Measurements from ENCODE around the gene ZBTB11. TPM values are rescaled to one million over a fixed set of nuclear protein-coding genes. Genes with fewer than 3 reads are reported as not detected.
A peak's percentile ranks its signal among the peaks of the same experiment; 100 is the strongest.
"Not testable (repeated sequence)": the region's sequence is repeated elsewhere in the genome, so short reads cannot be mapped to it uniquely, and the experiment has no call there.

ZBTB11 gene
- total and polyA plus RNA-seq, 11 donors: 4.6 to 12.9 (median 9.8) TPM

DNA sequence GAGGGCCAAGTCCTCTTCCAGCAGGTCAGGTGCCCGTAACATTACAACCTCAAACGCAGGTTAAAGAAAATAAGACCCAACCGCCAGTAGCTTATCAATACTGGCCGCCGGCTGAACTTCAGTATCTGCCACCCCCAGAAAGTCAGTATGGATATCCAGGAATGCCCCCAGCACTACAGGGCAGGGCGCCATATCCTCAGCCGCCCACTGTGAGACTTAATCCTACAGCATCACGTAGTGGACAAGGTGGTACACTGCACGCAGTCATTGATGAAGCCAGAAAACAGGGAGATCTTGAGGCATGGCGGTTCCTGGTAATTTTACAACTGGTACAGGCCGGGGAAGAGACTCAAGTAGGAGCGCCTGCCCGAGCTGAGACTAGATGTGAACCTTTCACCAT, 16.6 kb upstream of the ZBTB11 start:
- peak in 2 of 5 donors; percentile 20 to 39 for DNase-seq

GRCh38 chr3:101691685-101692671, 15.0 kb upstream of the ZBTB11 start:
- not testable (repeated sequence) for H3K27ac ChIP-seq, ATAC-seq
- peaks cover 0 to 25% (median 4%) of the 10 kb centered on the region in 12 donors for H3K4me1 ChIP-seq

More for the DNA sequence above, 16.6 kb upstream of the ZBTB11 start:
- intact Hi-C loops (cut with DNase I): loop anchor here in 4 of 10 donors (10.0 kb wide), 2 partner anchors 531 to 841 kb away; no protein-coding TSS in a partner anchor
- H3K36me3 ChIP-seq, H3K9me3 ChIP-seq, H3K27ac ChIP-seq, H3K4me3 ChIP-seq, H3K27me3 ChIP-seq: not testable (repeated sequence)
- H3K4me1 ChIP-seq: peaks cover 0 to 18% (median 0%) of the 10 kb centered on the region in 12 donors
- 54 to 74% (median 65%) methylated on average over 13 of the region's 13 CpGs for WGBS, 4 donors
- TF ChIP-seq, protein P1, sequence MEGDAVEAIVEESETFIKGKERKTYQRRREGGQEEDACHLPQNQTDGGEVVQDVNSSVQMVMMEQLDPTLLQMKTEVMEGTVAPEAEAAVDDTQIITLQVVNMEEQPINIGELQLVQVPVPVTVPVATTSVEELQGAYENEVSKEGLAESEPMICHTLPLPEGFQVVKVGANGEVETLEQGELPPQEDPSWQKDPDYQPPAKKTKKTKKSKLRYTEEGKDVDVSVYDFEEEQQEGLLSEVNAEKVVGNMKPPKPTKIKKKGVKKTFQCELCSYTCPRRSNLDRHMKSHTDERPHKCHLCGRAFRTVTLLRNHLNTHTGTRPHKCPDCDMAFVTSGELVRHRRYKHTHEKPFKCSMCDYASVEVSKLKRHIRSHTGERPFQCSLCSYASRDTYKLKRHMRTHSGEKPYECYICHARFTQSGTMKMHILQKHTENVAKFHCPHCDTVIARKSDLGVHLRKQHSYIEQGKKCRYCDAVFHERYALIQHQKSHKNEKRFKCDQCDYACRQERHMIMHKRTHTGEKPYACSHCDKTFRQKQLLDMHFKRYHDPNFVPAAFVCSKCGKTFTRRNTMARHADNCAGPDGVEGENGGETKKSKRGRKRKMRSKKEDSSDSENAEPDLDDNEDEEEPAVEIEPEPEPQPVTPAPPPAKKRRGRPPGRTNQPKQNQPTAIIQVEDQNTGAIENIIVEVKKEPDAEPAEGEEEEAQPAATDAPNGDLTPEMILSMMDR (IDR thresholded peaks at IDR 0.05): peak in 9 of 12 donors; percentile 23 to 56 (median 39)
- peak in 3 of 4 donors; percentile 56 to 78 (median 73) for ATAC-seq

DNA sequence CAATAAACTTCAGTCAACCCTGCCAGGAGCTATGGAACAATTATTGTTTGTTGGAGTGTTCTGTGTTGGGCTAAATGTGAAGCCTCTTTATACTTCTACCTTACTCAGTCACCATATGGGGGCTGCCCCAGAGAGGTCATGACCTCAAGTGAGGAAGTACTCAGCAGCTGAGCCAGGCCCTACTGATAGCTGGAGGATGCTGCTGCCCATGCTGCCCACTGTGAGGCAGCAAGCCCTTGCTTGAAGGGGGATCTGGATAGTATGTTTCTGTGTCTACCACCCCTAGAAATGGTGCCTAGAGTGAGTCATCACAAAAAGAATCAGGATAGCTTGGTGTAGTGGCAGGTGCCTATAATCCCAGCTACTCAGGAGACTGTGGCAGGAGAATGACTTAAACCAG, 14.0 kb upstream of the ZBTB11 start:
- ATAC-seq (no peak), DNase-seq (no peak)
- H3K36me3 ChIP-seq: no peaks in the 10 kb centered on the region
- no peak overlapping the region for H3K27ac ChIP-seq
- intact Hi-C loops (cut with DNase I): loop anchor here in 4 of 10 donors (10.0 kb wide), 2 partner anchors 534 to 844 kb away; no protein-coding TSS in a partner anchor
- no peak for TF ChIP-seq POLR2A (IDR thresholded peaks at IDR 0.05)
- TF ChIP-seq, protein P1 (IDR thresholded peaks at IDR 0.05): no peak
- H3K27me3 ChIP-seq: no peaks in the 10 kb centered on the region
- H3K4me1 ChIP-seq: peaks cover 0 to 25% (median 5%) of the 10 kb centered on the region in 12 donors
- H3K4me3 ChIP-seq: no peak overlapping the region
- H3K9me3 ChIP-seq: no peaks in the 10 kb centered on the region

More at GRCh38 chr3:101691685-101692671, 15.0 kb upstream of the ZBTB11 start:
- WGBS, 4 donors: 67 to 85% (median 72%) methylated on average over 10 to 13 of the region's 15 CpGs
- H3K4me3 ChIP-seq, DNase-seq, H3K27me3 ChIP-seq, H3K9me3 ChIP-seq, H3K36me3 ChIP-seq: not testable (repeated sequence)
- intact Hi-C loops (cut with DNase I): loop anchor here in 4 of 10 donors (10.0 kb wide), 2 partner anchors 533 to 843 kb away; no protein-coding TSS in a partner anchor

DNA sequence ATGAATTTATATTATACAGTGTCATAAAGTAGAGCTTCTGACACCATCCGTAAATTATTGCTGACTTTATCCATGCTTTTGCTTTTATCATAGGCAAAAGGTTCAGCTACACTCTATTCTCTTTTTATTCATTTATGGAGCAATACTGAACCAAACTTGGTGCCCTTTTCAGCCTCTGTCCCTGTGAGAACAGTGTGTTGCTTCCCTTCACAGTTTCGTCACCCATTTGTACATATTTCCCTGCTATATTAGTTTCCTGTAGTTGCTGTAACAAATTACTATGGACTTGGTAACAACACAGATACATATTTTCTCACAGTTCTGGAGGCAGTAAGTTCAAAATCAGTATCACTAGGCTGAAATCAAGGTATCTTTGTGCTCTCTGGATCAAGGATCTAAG, 12.4 kb upstream of the ZBTB11 start:
- DNase-seq (no peak), ATAC-seq (no peak)
- no peak for TF ChIP-seq POLR2A (IDR thresholded peaks at IDR 0.05)
- TF ChIP-seq, protein P1 (IDR thresholded peaks at IDR 0.05): no peak
- no peaks in the 10 kb centered on the region for H3K9me3 ChIP-seq
- no peak overlapping the region for H3K4me3 ChIP-seq
- peaks cover 0 to 16% (median 14%) of the 10 kb centered on the region in 9 donors for H3K36me3 ChIP-seq
- no peak overlapping the region for H3K27ac ChIP-seq
- 80 to 90% (median 87%) methylated on average over 2 of the region's 2 CpGs for WGBS, 4 donors
- H3K27me3 ChIP-seq: no peaks in the 10 kb centered on the region
- intact Hi-C loops (cut with DNase I): loop anchor here in 2 of 10 donors (5.0 kb wide), 2 partner anchors 38 to 117 kb away; partner anchors contain the start of gene PCNP (in 2 of the 2)
- H3K4me1 ChIP-seq: peaks cover under 1 to 39% (median 19%) of the 10 kb centered on the region in 12 donors
